Panc1 (cell line): Measurements from ENCODE around the gene UBL7.

ENCODE experiments used
- CTCF ChIP-seq: fragments of 450-650 bp; IDR thresholded peaks from 2 replicates; pipeline ENCODE4 v1.5.1; 2017; ENCODE audit warnings: mild to moderate bottlenecking
- POLR2AphosphoS5 ChIP-seq: IDR thresholded peaks from 2 replicates; pipeline ENCODE4 v1.6.1; 2012; ENCODE audit warnings: mild to moderate bottlenecking, low read depth, low read length, moderate library complexity

- TF ChIP-seq POLR2AphosphoS5 (no peak), CTCF (no peak)
Observed at GRCh38 chr15:74421302-74422245, 39.4 kb downstream of the UBL7 start.
